Ovary (tissue), 9 donors: ENCODE measurements around the gene GDF7. TPM values are rescaled to one million over a fixed set of nuclear protein-coding genes. Genes with fewer than 3 reads are reported as not detected.

Experiments used
- DNase-seq, 5 donors: peaks; one replicate each; pipeline ENCODE4 v3.0.0-alpha.2; 2019 to 2020
- H3K27ac ChIP-seq, 2 donors: fragments of 200-600 bp; one replicate each; pipeline versions ENCODE4 v1.5.1 to v1.8.0; 2019 to 2022
- H3K27me3 ChIP-seq: fragments of 200-600 bp; one replicate; pipeline ENCODE4 v1.8.0; 2022
- H3K36me3 ChIP-seq: fragments of 200-600 bp; sonication (generic); one replicate; pipeline ENCODE4 v1.5.1; 2019
- H3K4me1 ChIP-seq: one replicate; pipeline ENCODE4 v1.8.1; 2013; ENCODE audit warnings: mild to moderate bottlenecking, moderate library complexity; ENCODE audit not compliant: insufficient read depth
- H3K4me3 ChIP-seq: fragments of 200-600 bp; sonication (generic); one replicate; pipeline ENCODE4 v1.5.1; 2017
- H3K9me3 ChIP-seq, 2 donors: fragments of 200-600 bp in 1 of 2; sonication (generic) in 1 of 2; one replicate each; pipeline versions ENCODE4 v1.5.1 to v1.8.1; 2013 to 2019; ENCODE audit warnings: mild to moderate bottlenecking in 1 of 2, moderate library complexity in 1 of 2
- CTCF ChIP-seq, 3 donors: fragments of 450-650 bp in 2 of 3; fragments of 200-600 bp in 1 of 3; IDR thresholded peaks; one replicate each; pipeline versions ENCODE4 v1.5.1 to v1.8.0; 2016 to 2022; ENCODE audit warnings: antibody characterized with exemption in 3 of 3, mild to moderate bottlenecking in 1 of 3
- EP300 ChIP-seq: sonication (generic); formaldehyde crosslinking; IDR thresholded peaks from one replicate; pipeline ENCODE4 v1.6.1; 2017; ENCODE audit warnings: antibody characterized with exemption
- POLR2A ChIP-seq: fragments of 450-650 bp; IDR thresholded peaks from one replicate; pipeline ENCODE4 v1.6.1; 2017; ENCODE audit warnings: antibody characterized with exemption, mild to moderate bottlenecking, moderate library complexity
- WGBS, 3 donors: extraction: QIAGEN DNeasy Blood & Tissue Kit in 1 of 3; methylation state at CpG; one replicate each; pipeline versions ENCODE4 v1.1.5 to v1.1.7; 2013 to 2017; 5-methylcytosine and 5-hydroxymethylcytosine counted together
- intact Hi-C, 4 donors: fragments of 100-400 bp; cut with DNase I; formaldehyde crosslinking; loops; one replicate each; pipeline versions ENCODE4 v1.11.0 to v1.15.1; 2022 to 2023
- polyA plus RNA-seq, 2 donors: library from polyadenylated mRNA; stranded (reverse); fragments of 200-250 nt in 1 of 2; fragments of 350-450 nt in 1 of 2; fragmentation: Illumina TruSeq in 1 of 2; extraction: RNeasy Lipid Tissue Mini Kit (QIAGEN cat#74804) in 1 of 2; gene quantifications; one replicate each; pipeline ENCODE4 v1.2.3, GENCODE V29; 2013 to 2014
- total RNA-seq, 7 donors: library from RNA; depleted of rRNA in 2 of 7; stranded (reverse); fragments of >200 nt in 2 of 7; fragmentation: NEBNext Ultra II Directional in 3 of 7; extraction: Animal tissue kit (Norgen Biotek cat#: 25700) in 3 of 7; gene quantifications; one replicate each; pipeline versions ENCODE4 v1.1.0 to v1.2.4, GENCODE V29; 2016 to 2023
- donor health status: DM: no; HTN: no; CAD: no; lungs with moderate emphysema.
- donor health status: DM: no; HTN: no; CAD: no.
- donor health status: Bipolar disorder and iron deficiency.
- donor health status: DM: yes; HTN: yes; CAD: no.
- donor health status: DM: no; HTN: no; CAD: no.
- donor health status: DM: yes; HTN: yes; CAD: no.

Gene GDF7
- total and polyA plus RNA-seq, 9 donors, result 0.11 to 1.7 (median 0.48) TPM

DNA sequence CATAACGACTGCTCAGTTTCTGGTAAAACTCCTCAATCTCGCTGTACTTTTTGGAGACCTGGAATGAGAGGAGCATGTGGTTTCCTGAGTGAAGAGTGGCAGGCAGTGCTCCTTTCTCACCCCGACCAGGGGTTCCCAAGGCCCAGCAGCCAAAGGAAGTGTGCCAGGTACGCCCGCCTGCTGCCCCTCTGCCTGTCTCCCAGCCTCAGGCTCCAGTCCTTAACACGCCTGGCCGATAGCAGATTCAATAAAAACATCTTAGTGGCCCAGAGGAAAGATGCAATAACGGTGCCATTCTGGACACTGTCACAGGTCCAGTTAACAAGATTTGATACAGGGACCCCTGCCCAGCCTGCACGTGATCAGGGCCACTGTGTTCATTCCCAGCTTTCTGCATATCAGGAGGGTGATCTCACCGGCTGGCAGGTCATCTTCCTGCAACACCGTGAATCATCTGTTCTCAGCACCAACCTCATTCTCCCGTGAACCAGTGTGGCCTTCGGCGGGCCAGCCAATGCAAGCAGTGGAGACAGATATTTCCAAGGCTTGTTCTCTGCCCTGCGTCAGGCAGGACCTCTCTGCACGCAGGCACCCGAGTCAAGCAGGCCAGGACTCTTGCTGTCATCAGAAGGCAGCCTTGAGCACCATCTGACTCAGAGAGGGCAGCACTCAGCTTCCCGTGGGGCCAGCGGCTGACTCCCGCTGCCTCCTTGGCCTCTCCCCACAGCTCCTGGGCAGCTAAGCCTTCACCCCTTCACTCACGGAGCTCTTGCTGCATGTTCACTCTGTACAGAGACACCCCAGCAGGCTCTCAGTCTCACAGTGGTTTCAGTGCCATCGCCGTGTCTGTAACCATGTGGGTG is 25.6 kb upstream of the GDF7 start:
- Histone ChIP-seq H3K27ac (no peak overlapping the region), H3K27me3 (no peaks in the 10 kb centered on the region), H3K36me3 (no peaks in the 10 kb centered on the region), H3K4me1 (peaks cover 3% of the 10 kb centered on the region), H3K4me3 (no peak overlapping the region), H3K9me3 (no peaks in the 10 kb centered on the region)
- no peak for TF ChIP-seq CTCF (IDR thresholded peaks at IDR 0.05)
- no peak for TF ChIP-seq POLR2A
- peak; percentile 57 for TF ChIP-seq EP300
- intact Hi-C loops, result loop anchor here in 1 of 4 donors (5.0 kb wide), 1 partner anchor 264 kb away; no protein-coding TSS in a partner anchor
- DNase-seq, result peak in 1 of 5 donors; percentile 43
- WGBS, 3 donors, result 77 to 81% (median 81%) methylated on average over 23 of the region's 23 CpGs

DNA sequence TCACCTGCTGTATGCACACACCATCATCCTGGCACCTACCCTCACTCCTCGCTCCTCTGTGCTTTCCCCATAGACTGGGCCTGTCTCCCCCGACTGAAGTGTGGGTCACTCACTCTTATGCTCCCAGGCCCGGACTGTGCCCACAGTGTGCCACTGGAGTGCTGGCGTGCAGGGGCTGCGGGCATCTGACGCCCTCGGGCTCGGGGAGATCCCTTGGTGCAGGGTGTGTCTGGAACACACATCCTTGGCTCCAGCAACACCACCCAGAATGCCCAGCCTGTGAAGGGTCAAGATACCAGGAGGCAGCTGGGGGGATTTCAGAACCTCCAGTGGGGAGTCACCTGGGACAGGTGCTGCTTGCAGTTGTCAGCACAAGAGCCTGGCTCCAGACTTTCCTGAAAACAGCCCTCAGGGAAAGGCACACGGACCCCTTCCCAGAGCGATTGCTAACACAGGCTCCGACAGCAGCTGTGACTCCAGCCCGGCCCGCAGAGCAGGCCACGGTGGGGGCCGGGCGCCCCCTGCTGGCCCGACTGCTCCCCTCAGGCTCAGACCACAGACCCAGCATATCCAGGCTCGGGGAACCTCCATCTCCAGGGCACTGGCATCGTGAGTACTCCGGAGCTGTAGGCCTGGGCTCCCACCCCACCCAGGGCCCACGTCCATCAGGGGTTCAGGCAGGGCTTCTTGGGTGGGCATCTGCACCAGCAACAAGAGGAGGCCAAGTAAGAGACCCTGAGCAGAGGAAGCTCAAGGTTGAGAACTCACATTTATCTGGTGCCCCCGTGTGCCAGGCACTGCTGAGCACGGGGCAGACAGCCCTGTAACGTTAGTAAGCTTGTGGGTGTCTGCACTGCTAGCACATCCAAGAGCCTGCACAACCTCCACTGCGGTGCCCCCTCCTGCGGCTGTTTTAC is 24.6 kb upstream of the GDF7 start:
- peak; percentile 68 to 89 (median 84) for DNase-seq
- Histone ChIP-seq H3K27me3 (no peaks in the 10 kb centered on the region), H3K27ac (no peak overlapping the region), H3K4me3 (no peak overlapping the region), H3K36me3 (no peaks in the 10 kb centered on the region), H3K9me3 (no peaks in the 10 kb centered on the region), H3K4me1 (peaks cover 3% of the 10 kb centered on the region)
- no peak for TF ChIP-seq POLR2A
- TF ChIP-seq CTCF (IDR thresholded peaks at IDR 0.05), result peak; percentile 93 to 96 (median 96)
- TF ChIP-seq EP300, result no peak
- intact Hi-C loops, result loop anchor here in 1 of 4 donors (5.0 kb wide), 1 partner anchor 265 kb away; no protein-coding TSS in a partner anchor
- 30 to 33% (median 32%) methylated on average over 24 to 26 of the region's 26 CpGs for WGBS, 3 donors

GRCh38 chr2:20643060-20643459 is 23.9 kb upstream of the GDF7 start:
- no peak for TF ChIP-seq EP300
- TF ChIP-seq POLR2A, result no peak
- TF ChIP-seq CTCF (IDR thresholded peaks at IDR 0.05), result no peak
- WGBS, 3 donors, result 93 to 96% (median 96%) methylated on average over 7 of the region's 7 CpGs

DNA sequence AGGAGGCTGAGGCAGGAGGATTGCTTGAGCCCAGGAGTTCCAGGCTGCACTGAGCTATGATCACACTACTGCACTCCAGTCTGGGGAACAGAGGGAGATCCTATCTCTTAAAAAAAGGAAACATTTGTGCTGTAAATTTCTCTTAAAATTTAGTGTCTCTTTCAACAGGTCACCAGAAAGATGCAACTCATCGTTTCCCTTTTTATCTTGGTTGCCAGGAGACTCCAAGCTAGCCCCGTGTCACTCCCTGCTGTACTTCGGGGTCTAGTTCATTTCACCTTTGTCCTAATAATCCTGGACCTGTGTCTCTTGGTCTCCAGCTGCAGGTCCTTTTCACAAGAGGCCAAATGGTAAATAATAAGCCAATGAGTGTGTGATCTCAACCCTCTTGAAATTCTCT is 23.1 kb upstream of the GDF7 start:
- H3K27ac ChIP-seq, result no peak overlapping the region

More at GRCh38 chr2:20643060-20643459, 23.9 kb upstream of the GDF7 start:
- Histone ChIP-seq H3K4me1 (peaks cover 3% of the 10 kb centered on the region), H3K9me3 (no peaks in the 10 kb centered on the region), H3K36me3 (no peaks in the 10 kb centered on the region), H3K4me3 (no peak overlapping the region), H3K27me3 (no peaks in the 10 kb centered on the region), H3K27ac (no peak overlapping the region)
- intact Hi-C loops, result loop anchor here in 1 of 4 donors (5.0 kb wide), 1 partner anchor 266 kb away; no protein-coding TSS in a partner anchor
- peak in 1 of 5 donors; percentile 30 for DNase-seq

More for the DNA sequence above, 23.1 kb upstream of the GDF7 start:
- Histone ChIP-seq H3K27me3 (no peaks in the 10 kb centered on the region), H3K36me3 (no peaks in the 10 kb centered on the region), H3K9me3 (no peaks in the 10 kb centered on the region), H3K4me1 (peaks cover 3% of the 10 kb centered on the region), H3K4me3 (no peak overlapping the region)
- 59 to 66% (median 60%) methylated on average over 3 of the region's 3 CpGs for WGBS, 3 donors
- DNase-seq, result no peak
- intact Hi-C loops, result loop anchor here in 1 of 4 donors (5.0 kb wide), 1 partner anchor 267 kb away; no protein-coding TSS in a partner anchor
- TF ChIP-seq POLR2A, result no peak
